Astrocyte (in vitro differentiated cells and primary cell): ENCODE results near the gene PPFIBP1. TPM values are rescaled to one million over a fixed set of nuclear protein-coding genes. Genes with fewer than 3 reads are reported as not detected.
"Not testable (repeated sequence)": the region's sequence is repeated elsewhere in the genome, so short reads cannot be mapped to it uniquely, and the experiment has no call there.

ENCODE experiments used
- DNase-seq: peaks from one replicate; pipeline ENCODE4 v3.0.0-alpha.2; 2010; ENCODE audit warnings: low read depth
- FAIRE-seq: peaks from 2 replicates; lab custom pipeline; 2011; peaks lifted over from hg19 to GRCh38; lab: Jason Lieb, UNC
- H2AFZ ChIP-seq: 2 replicates; pipeline ENCODE4 v1.6.0; 2012; ENCODE audit warnings: low read depth, low read length, inconsistent platforms
- H3K27ac ChIP-seq: 2 replicates; pipeline ENCODE4 v1.5.1; 2011; ENCODE audit warnings: low read depth, low read length, inconsistent platforms
- H3K27me3 ChIP-seq: 2 replicates; pipeline ENCODE4 v1.6.0; 2011; ENCODE audit warnings: low read length, inconsistent platforms; ENCODE audit not compliant: insufficient read depth
- H3K36me3 ChIP-seq: 2 replicates; pipeline ENCODE4 v1.5.1; 2011; ENCODE audit warnings: low read length, inconsistent platforms; ENCODE audit not compliant: insufficient read depth
- H3K4me1 ChIP-seq: 2 replicates; pipeline ENCODE4 v1.5.1; 2011; ENCODE audit warnings: low read length, inconsistent platforms; ENCODE audit not compliant: insufficient read depth
- H3K4me2 ChIP-seq: 2 replicates; pipeline ENCODE4 v1.6.0; 2012; ENCODE audit warnings: low read length, inconsistent platforms
- H3K4me3 ChIP-seq: 2 replicates; pipeline ENCODE4 v1.5.1; 2011; ENCODE audit warnings: low read depth, mild to moderate bottlenecking, low read length, inconsistent platforms; ENCODE audit not compliant: insufficient read depth
- H3K79me2 ChIP-seq: 2 replicates; pipeline ENCODE4 v1.6.0; 2012; ENCODE audit warnings: mild to moderate bottlenecking, low read length, inconsistent platforms; ENCODE audit not compliant: insufficient read depth
- H3K9ac ChIP-seq: 2 replicates; pipeline ENCODE4 v1.6.0; 2012; ENCODE audit warnings: mild to moderate bottlenecking, low read length, inconsistent platforms
- H3K9me3 ChIP-seq: 2 replicates; pipeline ENCODE4 v1.5.1; 2012; ENCODE audit warnings: low read depth, mild to moderate bottlenecking, low read length, inconsistent platforms; ENCODE audit not compliant: insufficient read depth
- H4K20me1 ChIP-seq: 2 replicates; pipeline ENCODE4 v1.6.0; 2012; ENCODE audit warnings: low read length, inconsistent platforms; ENCODE audit not compliant: insufficient read depth
- H3K27ac Mint-ChIP-seq: one replicate; pipeline ENCODE4 v1.8.0; 2021; ENCODE audit warnings: mild to moderate bottlenecking, mixed read lengths; ENCODE audit not compliant: unreplicated experiment
- H3K27me3 Mint-ChIP-seq: one replicate; pipeline ENCODE4 v1.8.0; 2021; ENCODE audit warnings: low read depth, mixed read lengths; ENCODE audit not compliant: unreplicated experiment
- H3K36me3 Mint-ChIP-seq: one replicate; pipeline ENCODE4 v1.8.0; 2021; ENCODE audit warnings: low read depth, mixed read lengths; ENCODE audit not compliant: unreplicated experiment
- H3K4me1 Mint-ChIP-seq: one replicate; pipeline ENCODE4 v1.8.0; 2021; ENCODE audit warnings: low read depth, mixed read lengths; ENCODE audit not compliant: unreplicated experiment
- H3K4me3 Mint-ChIP-seq: one replicate; pipeline ENCODE4 v1.8.0; 2021; ENCODE audit warnings: mild to moderate bottlenecking, moderate library complexity, mixed read lengths; ENCODE audit not compliant: unreplicated experiment
- H3K9me3 Mint-ChIP-seq: one replicate; pipeline ENCODE4 v1.8.0; 2021; ENCODE audit warnings: mild to moderate bottlenecking, mixed read lengths; ENCODE audit not compliant: unreplicated experiment
- EZH2 ChIP-seq: IDR thresholded peaks from 2 replicates; pipeline ENCODE4 v1.6.1; 2012; ENCODE audit warnings: mild to moderate bottlenecking, low read length, inconsistent platforms; ENCODE audit not compliant: insufficient read depth
- total RNA-seq: library from RNA; stranded (reverse); gene quantifications from 2 replicates; pipeline ENCODE4 v1.2.1, GENCODE V29; 2021
- TF ChIP-seq, protein P1 (sequence below): IDR thresholded peaks from 2 replicates; pipeline ENCODE4 v1.5.1; 2011; ENCODE audit warnings: low read depth, mild to moderate bottlenecking, inconsistent platforms, low read length, moderate library complexity; ENCODE audit not compliant: insufficient read depth

Gene PPFIBP1
- total RNA-seq, 1 donor from 2014 or later, result 147 TPM

DNA sequence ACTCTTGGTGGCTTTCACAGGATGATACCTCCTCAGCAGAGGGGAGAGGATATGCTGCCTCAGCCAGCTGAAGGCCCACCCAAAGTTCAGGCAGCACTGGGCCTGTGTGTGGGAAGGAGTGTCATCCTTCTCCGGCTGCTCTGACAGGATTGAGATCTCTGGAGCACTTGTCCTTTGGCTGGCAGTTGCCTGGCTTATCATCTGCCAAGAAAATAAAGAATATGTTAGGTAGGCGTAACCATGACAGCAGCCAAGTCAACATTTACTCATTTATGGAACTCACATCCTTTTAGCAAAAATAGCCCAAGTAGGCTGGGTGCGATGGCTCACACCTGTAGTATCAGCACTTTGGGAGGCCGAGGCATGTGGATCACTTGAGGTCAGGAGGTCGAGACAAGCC lies 68.5 kb downstream of the PPFIBP1 start:
- TF ChIP-seq, protein P1, sequence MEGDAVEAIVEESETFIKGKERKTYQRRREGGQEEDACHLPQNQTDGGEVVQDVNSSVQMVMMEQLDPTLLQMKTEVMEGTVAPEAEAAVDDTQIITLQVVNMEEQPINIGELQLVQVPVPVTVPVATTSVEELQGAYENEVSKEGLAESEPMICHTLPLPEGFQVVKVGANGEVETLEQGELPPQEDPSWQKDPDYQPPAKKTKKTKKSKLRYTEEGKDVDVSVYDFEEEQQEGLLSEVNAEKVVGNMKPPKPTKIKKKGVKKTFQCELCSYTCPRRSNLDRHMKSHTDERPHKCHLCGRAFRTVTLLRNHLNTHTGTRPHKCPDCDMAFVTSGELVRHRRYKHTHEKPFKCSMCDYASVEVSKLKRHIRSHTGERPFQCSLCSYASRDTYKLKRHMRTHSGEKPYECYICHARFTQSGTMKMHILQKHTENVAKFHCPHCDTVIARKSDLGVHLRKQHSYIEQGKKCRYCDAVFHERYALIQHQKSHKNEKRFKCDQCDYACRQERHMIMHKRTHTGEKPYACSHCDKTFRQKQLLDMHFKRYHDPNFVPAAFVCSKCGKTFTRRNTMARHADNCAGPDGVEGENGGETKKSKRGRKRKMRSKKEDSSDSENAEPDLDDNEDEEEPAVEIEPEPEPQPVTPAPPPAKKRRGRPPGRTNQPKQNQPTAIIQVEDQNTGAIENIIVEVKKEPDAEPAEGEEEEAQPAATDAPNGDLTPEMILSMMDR, result no peak
- no peak for TF ChIP-seq EZH2
- H3K9me3 ChIP-seq, result no peaks in the 10 kb centered on the region
- no peak overlapping the region for H3K4me3 Mint-ChIP-seq
- H3K27me3 Mint-ChIP-seq, result no peaks in the 10 kb centered on the region
- peaks cover 26% of the 10 kb centered on the region for H4K20me1 ChIP-seq
- H3K9me3 Mint-ChIP-seq, result no peaks in the 10 kb centered on the region
- no peak for FAIRE-seq
- H3K27me3 ChIP-seq, result no peaks in the 10 kb centered on the region
- H3K4me1 ChIP-seq, result peaks cover 23% of the 10 kb centered on the region
- no peak overlapping the region for H3K4me3 ChIP-seq
- peak overlapping the region; percentile 86 for H3K27ac Mint-ChIP-seq
- peak; percentile 87 for DNase-seq
- H3K79me2 ChIP-seq, result peaks cover 83% of the 10 kb centered on the region
- H3K4me1 Mint-ChIP-seq, result peaks cover 28% of the 10 kb centered on the region
- H2AFZ ChIP-seq, result no peak overlapping the region
- H3K27ac ChIP-seq, result peak overlapping the region; percentile 67
- no peaks in the 10 kb centered on the region for H3K36me3 ChIP-seq
- H3K9ac ChIP-seq, result no peak overlapping the region
- H3K36me3 Mint-ChIP-seq, result peaks cover 20% of the 10 kb centered on the region
- H3K4me2 ChIP-seq, result no peak overlapping the region

DNA sequence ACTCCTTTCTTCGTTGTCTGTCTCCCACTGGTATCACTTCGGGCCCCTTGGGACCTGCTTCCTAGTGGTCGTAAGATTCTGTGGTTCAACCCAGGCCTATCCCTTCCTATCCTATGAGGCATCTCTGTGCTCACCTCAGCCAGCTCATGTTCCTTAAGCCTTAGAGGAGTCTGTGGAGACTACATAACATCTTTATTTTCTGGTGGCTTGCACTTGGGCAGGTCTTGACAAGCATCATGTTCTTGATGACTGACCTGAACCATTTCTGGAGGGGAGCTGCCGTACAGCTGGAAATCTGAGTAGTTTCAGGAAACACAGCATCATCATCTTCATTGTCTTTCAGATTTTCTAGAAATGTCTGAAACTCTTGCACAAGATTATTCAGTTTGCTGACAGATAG lies 69.3 kb downstream of the PPFIBP1 start:
- Histone ChIP-seq H3K9me3 (no peaks in the 10 kb centered on the region), H3K27ac (peak overlapping the region; percentile 54), H3K4me3 (no peak overlapping the region), H3K4me2 (no peak overlapping the region), H3K27me3 (no peaks in the 10 kb centered on the region), H2AFZ (no peak overlapping the region), H3K9ac (peak overlapping the region; percentile 21), H3K4me1 (peaks cover 23% of the 10 kb centered on the region), H3K79me2 (peaks cover 82% of the 10 kb centered on the region), H3K36me3 (no peaks in the 10 kb centered on the region), H4K20me1 (peaks cover 26% of the 10 kb centered on the region)
- Mint-ChIP-seq H3K36me3 (peaks cover 22% of the 10 kb centered on the region), H3K4me3 (no peak overlapping the region), H3K4me1 (peaks cover 28% of the 10 kb centered on the region), H3K27ac (peak overlapping the region; percentile 86), H3K9me3 (peaks cover 3% of the 10 kb centered on the region), H3K27me3 (no peaks in the 10 kb centered on the region)
- TF ChIP-seq EZH2, result no peak
- TF ChIP-seq, protein P1, result no peak
- DNase-seq (no peak), FAIRE-seq (no peak)

DNA sequence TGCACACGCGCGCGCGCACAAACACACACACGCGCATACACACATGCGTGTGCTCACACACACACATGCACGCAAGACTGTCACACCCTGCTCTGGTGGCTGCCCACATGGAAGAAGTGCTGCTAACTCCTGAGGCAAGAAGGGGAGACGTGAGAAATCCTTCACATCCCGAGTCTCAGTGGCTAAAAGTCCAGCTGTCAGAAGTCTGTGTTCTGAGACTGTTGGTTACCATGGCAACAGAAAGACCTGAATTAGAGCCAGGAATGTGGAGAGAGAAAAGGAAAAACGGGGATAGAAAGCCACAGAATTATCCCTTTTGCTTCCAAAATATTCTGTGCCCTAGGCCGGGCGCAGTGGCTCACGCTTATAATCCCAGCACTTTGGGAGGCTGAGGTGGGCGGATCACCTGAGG lies 71.2 kb downstream of the PPFIBP1 start:
- Mint-ChIP-seq H3K4me3 (peak overlapping the region; percentile 25), H3K4me1 (peaks cover 25% of the 10 kb centered on the region), H3K36me3 (peaks cover 27% of the 10 kb centered on the region), H3K27me3 (no peaks in the 10 kb centered on the region), H3K27ac (peak overlapping the region; percentile 95), H3K9me3 (peaks cover 3% of the 10 kb centered on the region)
- no peak for TF ChIP-seq EZH2
- TF ChIP-seq, protein P1, result no peak
- Histone ChIP-seq H3K4me1 (peaks cover 23% of the 10 kb centered on the region), H3K4me2 (peak overlapping the region; percentile 34), H3K27ac (peak overlapping the region; percentile 57), H3K79me2 (peaks cover 81% of the 10 kb centered on the region), H3K9me3 (no peaks in the 10 kb centered on the region), H2AFZ (no peak overlapping the region), H3K4me3 (no peak overlapping the region), H3K36me3 (no peaks in the 10 kb centered on the region), H4K20me1 (peaks cover 26% of the 10 kb centered on the region), H3K9ac (peak overlapping the region; percentile 41), H3K27me3 (no peaks in the 10 kb centered on the region)
- FAIRE-seq, result peak; percentile 23
- DNase-seq, result peak; percentile 86

GRCh38 chr12:27598866-27599265 lies 74.9 kb downstream of the PPFIBP1 start:
- Mint-ChIP-seq H3K36me3 (peaks cover 25% of the 10 kb centered on the region), H3K4me1 (peaks cover 11% of the 10 kb centered on the region)
- H3K27me3 ChIP-seq, H3K4me3 Mint-ChIP-seq, DNase-seq, H2AFZ ChIP-seq, H3K9ac ChIP-seq, H3K9me3 ChIP-seq, H3K4me3 ChIP-seq, H3K36me3 ChIP-seq, H3K27ac Mint-ChIP-seq, H3K4me1 ChIP-seq, H3K9me3 Mint-ChIP-seq, H3K4me2 ChIP-seq, H3K27me3 Mint-ChIP-seq, H3K27ac ChIP-seq: not testable (repeated sequence)
- peak; percentile 41 for FAIRE-seq
- peaks cover 79% of the 10 kb centered on the region for H3K79me2 ChIP-seq
- H4K20me1 ChIP-seq, result peaks cover 12% of the 10 kb centered on the region
